ENCODE data around the gene MFSD2B.
A peak's percentile ranks its signal among the peaks of the same experiment; 100 is the strongest.
"Not testable (repeated sequence)": the region's sequence is repeated elsewhere in the genome, so short reads cannot be mapped to it uniquely, and the experiment has no call there.

MFSD2B gene

GRCh38 chr2:24019729-24020128, 9.8 kb downstream of the MFSD2B start:
- DNase-seq: no peak

GRCh38 chr2:24020244-24020643, 10.4 kb downstream of the MFSD2B start:
- DNase-seq: no peak

- no peak for DNase-seq
Observed at GRCh38 chr2:24021122-24021998, 11.5 kb downstream of the MFSD2B start.

- DNase-seq: no peak
Observed at GRCh38 chr2:24022324-24022974, 12.6 kb downstream of the MFSD2B start.

GRCh38 chr2:24022975-24023575, 13.2 kb downstream of the MFSD2B start:
- DNase-seq: no peak

GRCh38 chr2:24024018-24024417, 14.1 kb downstream of the MFSD2B start:
- no peak for DNase-seq

- no peak for DNase-seq
Observed at GRCh38 chr2:24024996-24025663, 15.2 kb downstream of the MFSD2B start.

GRCh38 chr2:24026233-24026632, 16.3 kb downstream of the MFSD2B start:
- no peak for DNase-seq

- DNase-seq: no peak
Observed at GRCh38 chr2:24038786-24039499, 29.1 kb downstream of the MFSD2B start.

GRCh38 chr2:24040511-24040910, 30.6 kb downstream of the MFSD2B start:
- no peak for DNase-seq

- not testable (repeated sequence) for DNase-seq
Observed at GRCh38 chr2:24043133-24043532, 33.2 kb downstream of the MFSD2B start.

GRCh38 chr2:24045511-24046508, 35.9 kb downstream of the MFSD2B start:
- no peak for DNase-seq

- no peak for DNase-seq
Observed at GRCh38 chr2:24046599-24046929, 36.7 kb downstream of the MFSD2B start.

GRCh38 chr2:24046930-24047702, 37.2 kb downstream of the MFSD2B start, which contains the start of gene WDCP:
Gene WDCP (minus strand): TSS chr2:24047391. CDS start chr2:24039494, 7,897 bp downstream.
- DNase-seq: peak; percentile 96

- no peak for DNase-seq
Observed at GRCh38 chr2:24047703-24048033, 37.8 kb downstream of the MFSD2B start.

- DNase-seq: no peak
Observed at GRCh38 chr2:24048769-24049484, 39.0 kb downstream of the MFSD2B start.

GRCh38 chr2:24049485-24050021, 39.7 kb downstream of the MFSD2B start, which contains the start of gene FKBP1B:
Gene FKBP1B (plus strand): TSS chr2:24049741. CDS start chr2:24049850, 109 bp downstream.
- peak; percentile 34 for DNase-seq

GRCh38 chr2:24050041-24050979, 40.4 kb downstream of the MFSD2B start:
- DNase-seq: no peak

Data from CD4-positive, alpha-beta T cell treated with Interleukin-4 for 4 hours (primary cell).